Aorta (tissue), 5 donors: ENCODE results near the gene BPGM. TPM values are rescaled to one million over a fixed set of nuclear protein-coding genes. Genes with fewer than 3 reads are reported as not detected.

ENCODE experiments used
- ATAC-seq: fragments of 200-7000 bp; cut with Tn5 transposase; one replicate; pipeline ENCODE4 v1.9.1; 2022; ENCODE audit warnings: moderate library complexity; ENCODE audit not compliant: low FRiP score
- DNase-seq, 2 donors: peaks; one replicate each; pipeline ENCODE4 v3.0.0-alpha.2; 2020
- H3K27ac ChIP-seq, 2 donors: one replicate each; pipeline ENCODE4 v1.5.1; 2013; ENCODE audit warnings: low read length in 2 of 2, mild to moderate bottlenecking in 2 of 2, moderate library complexity in 2 of 2, control low read depth in 1 of 2, inconsistent platforms in 1 of 2, low read depth in 1 of 2
- H3K27me3 ChIP-seq, 2 donors: one replicate each; pipeline ENCODE4 v1.6.1; 2013; ENCODE audit warnings: control low read depth in 1 of 2, low read length in 1 of 2, mild to moderate bottlenecking in 1 of 2, moderate library complexity in 1 of 2; ENCODE audit not compliant: insufficient read depth in 2 of 2, control insufficient read depth in 1 of 2
- H3K36me3 ChIP-seq, 2 donors: one replicate each; pipeline ENCODE4 v1.6.1; 2013; ENCODE audit warnings: control low read depth in 1 of 2, low read length in 1 of 2, mild to moderate bottlenecking in 1 of 2; ENCODE audit not compliant: insufficient read depth in 2 of 2, control insufficient read depth in 1 of 2
- H3K4me1 ChIP-seq, 2 donors: one replicate each; pipeline ENCODE4 v1.6.1; 2013; ENCODE audit warnings: low read length in 2 of 2, control low read depth in 1 of 2, mild to moderate bottlenecking in 1 of 2, moderate library complexity in 1 of 2; ENCODE audit not compliant: insufficient read depth in 2 of 2, control insufficient read depth in 1 of 2
- H3K4me3 ChIP-seq, 2 donors: one replicate each; pipeline ENCODE4 v1.5.1; 2013; ENCODE audit warnings: low read length in 2 of 2, control low read depth in 1 of 2, mild to moderate bottlenecking in 1 of 2
- H3K9me3 ChIP-seq: one replicate; pipeline ENCODE4 v1.6.1; 2013; ENCODE audit warnings: mild to moderate bottlenecking, low read length; ENCODE audit not compliant: control insufficient read depth
- WGBS, 2 donors: extraction: QIAGEN DNeasy Blood & Tissue Kit; methylation state at CpG; one replicate each; pipeline ENCODE4 v1.1.7; 2013; 5-methylcytosine and 5-hydroxymethylcytosine counted together
- intact Hi-C, 2 donors: fragments of 100-400 bp; cut with DNase I; formaldehyde crosslinking; loops; one replicate each; pipeline versions ENCODE4 v1.14.2 to v1.15.0; 2022
- polyA plus RNA-seq, 2 donors: library from polyadenylated mRNA; stranded (reverse); fragments of 200-250 nt; gene quantifications; one replicate each; pipeline ENCODE4 v1.2.3, GENCODE V29; 2013
- total RNA-seq, 2 donors: library from RNA; stranded (reverse); fragmentation: NEBNext Ultra II Directional; extraction: Animal tissue kit (Norgen Biotek cat#: 25700); gene quantifications; one replicate each; pipeline ENCODE4 v1.2.1, GENCODE V29; 2021
- donor health status: healthy with polysubstance abuse.
- donor health status: Bipolar disorder and iron deficiency.
- donor health status: DM: no; HTN: no; CAD: no.
- donor health status: DM: no; HTN: no; CAD: no.
- donor health status: DM: yes; HTN: yes; CAD: no.

The BPGM gene
- total and polyA plus RNA-seq, 4 donors: 10.5 to 27.7 (median 17.0) TPM

GRCh38 chr7:134613623-134614347 lies 32.9 kb upstream of the BPGM start:
- peak in 1 of 2 donors; percentile 54 for DNase-seq
- intact Hi-C loops: no loop called here
- ATAC-seq: peak; percentile 92
- peaks cover 1 to 7% of the 10 kb centered on the region in 2 donors for H3K4me1 ChIP-seq
- H3K9me3 ChIP-seq: no peaks in the 10 kb centered on the region
- no peaks in the 10 kb centered on the region for H3K27me3 ChIP-seq
- no peak overlapping the region for H3K27ac ChIP-seq
- H3K36me3 ChIP-seq: no peaks in the 10 kb centered on the region
- H3K4me3 ChIP-seq: no peak overlapping the region
- whole genome bisulfite sequencing, 2 donors: 1 to 2% methylated on average over 3 of the region's 3 CpGs

GRCh38 chr7:134616611-134617010 lies 30.0 kb upstream of the BPGM start:
- 86 to 90% methylated on average over 2 of the region's 2 CpGs for WGBS, 2 donors
- no peaks in the 10 kb centered on the region for H3K27me3 ChIP-seq
- H3K27ac ChIP-seq: no peak overlapping the region
- no peak for ATAC-seq
- peaks cover 1 to 9% of the 10 kb centered on the region in 2 donors for H3K4me1 ChIP-seq
- no peak overlapping the region for H3K4me3 ChIP-seq
- no peak for DNase-seq
- intact Hi-C loops: no loop called here
- no peaks in the 10 kb centered on the region for H3K9me3 ChIP-seq
- H3K36me3 ChIP-seq: no peaks in the 10 kb centered on the region

DNA sequence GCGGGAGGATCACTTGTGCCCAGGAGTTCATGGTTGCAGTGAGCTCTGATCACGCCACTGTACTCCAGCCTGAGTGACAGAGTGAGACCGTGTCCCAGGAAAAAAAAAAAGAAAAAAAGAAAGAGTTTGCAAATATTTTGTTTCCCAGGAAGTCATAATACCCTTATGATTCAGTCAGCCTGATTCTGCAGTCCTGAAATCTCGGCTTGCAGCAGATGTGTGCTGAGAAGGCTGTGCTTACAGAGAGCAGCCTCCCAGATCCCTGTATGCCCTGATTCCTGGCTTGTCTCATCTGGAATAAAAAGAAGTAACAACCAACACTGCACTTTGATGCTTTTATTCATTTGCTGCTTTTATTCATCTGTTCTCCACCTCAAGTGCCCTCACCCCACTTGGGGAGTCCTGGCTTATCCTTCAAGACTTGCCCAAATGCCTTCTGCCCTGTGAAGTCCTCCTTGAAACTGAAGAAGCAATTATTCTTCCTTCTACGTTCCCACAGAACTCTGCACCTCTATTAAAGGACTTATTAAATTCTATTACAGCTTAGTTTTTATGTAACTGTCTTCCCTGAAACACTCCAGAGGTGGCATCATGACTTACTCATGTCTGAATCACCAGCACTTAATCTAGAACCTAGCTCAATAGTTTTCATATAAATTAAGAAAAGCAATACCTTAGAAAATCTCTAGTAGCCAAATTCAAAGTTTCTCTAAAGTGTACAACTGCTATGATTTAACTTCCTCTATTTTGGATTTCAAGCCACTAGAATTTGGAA lies 27.7 kb upstream of the BPGM start:
- Histone ChIP-seq H3K27ac (no peak overlapping the region), H3K27me3 (no peaks in the 10 kb centered on the region), H3K36me3 (no peaks in the 10 kb centered on the region), H3K9me3 (no peaks in the 10 kb centered on the region), H3K4me1 (peaks cover 3 to 5% of the 10 kb centered on the region in 2 donors), H3K4me3 (no peak overlapping the region)
- ATAC-seq (no peak), DNase-seq (no peak)
- intact Hi-C loops: no loop called here
- 38 to 52% methylated on average over 5 of the region's 5 CpGs for WGBS, 2 donors

DNA sequence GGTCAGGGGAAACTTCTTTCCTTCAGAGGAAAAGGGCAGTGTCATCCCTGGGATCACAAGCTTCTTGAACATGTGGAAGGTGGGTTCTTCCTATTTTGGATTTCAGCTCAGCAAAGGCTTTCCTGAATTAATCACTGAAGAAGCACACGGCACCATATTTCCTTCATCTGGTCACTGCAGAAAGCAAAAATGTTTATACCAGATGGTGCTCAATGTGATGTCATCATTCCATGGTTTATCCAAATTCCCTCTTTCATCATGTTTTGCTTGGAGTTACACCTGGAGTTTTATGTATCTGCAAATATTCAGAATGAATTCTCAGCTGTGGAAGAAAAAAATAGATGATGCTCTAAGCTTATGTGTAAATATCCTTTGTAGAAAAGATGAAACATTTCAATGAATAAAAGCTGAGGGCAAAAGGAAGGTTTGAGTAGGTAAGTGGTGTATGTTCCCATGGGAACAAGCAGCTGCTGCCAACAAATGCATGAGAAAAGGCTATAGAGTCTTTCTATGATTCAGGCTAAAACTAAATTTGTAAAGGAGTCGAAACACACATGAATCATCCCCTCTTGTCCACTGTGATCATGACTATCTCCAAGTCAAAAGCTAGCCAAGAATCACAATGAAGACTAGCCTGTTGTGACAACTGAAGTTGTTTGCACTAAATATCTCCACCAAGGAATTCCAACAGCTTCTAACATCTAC lies 26.9 kb upstream of the BPGM start:
- WGBS, 2 donors: 37 to 42% methylated on average over 2 of the region's 2 CpGs
- Histone ChIP-seq H3K4me1 (peaks cover 2 to 3% of the 10 kb centered on the region in 2 donors), H3K9me3 (no peaks in the 10 kb centered on the region), H3K27me3 (no peaks in the 10 kb centered on the region), H3K4me3 (no peak overlapping the region), H3K36me3 (no peaks in the 10 kb centered on the region), H3K27ac (no peak overlapping the region)
- intact Hi-C loops: no loop called here
- ATAC-seq (no peak), DNase-seq (no peak)

- H3K27me3 ChIP-seq: no peaks in the 10 kb centered on the region
- ATAC-seq: no peak
- intact Hi-C loops: no loop called here
- no peaks in the 10 kb centered on the region for H3K9me3 ChIP-seq
- H3K4me1 ChIP-seq: peaks cover 2 to 3% of the 10 kb centered on the region in 2 donors
- H3K27ac ChIP-seq: no peak overlapping the region
- DNase-seq: no peak
- no peaks in the 10 kb centered on the region for H3K36me3 ChIP-seq
- WGBS, 2 donors: 68 to 73% methylated on average over 7 of the region's 7 CpGs
- H3K4me3 ChIP-seq: no peak overlapping the region
These were observed 24.2 kb upstream of the BPGM start for GRCh38 chr7:134622303-134622995.

DNA sequence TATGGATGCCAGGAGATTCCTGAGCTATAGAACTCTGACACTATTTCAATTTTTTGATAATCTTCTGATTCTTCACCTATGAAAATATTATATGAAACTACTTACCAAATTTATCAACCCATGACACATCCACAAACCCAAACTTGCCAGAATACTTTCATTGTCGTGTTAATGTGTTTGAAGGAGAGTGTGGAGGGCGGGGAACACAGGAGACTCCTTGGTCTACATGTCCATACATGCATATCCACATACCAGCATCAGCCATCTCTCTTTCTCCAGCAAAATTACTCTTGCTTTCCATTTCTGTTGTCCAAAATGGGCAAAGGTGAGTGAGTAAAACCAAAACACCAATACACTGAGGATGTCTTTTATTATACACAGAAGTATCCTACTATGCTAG lies 23.5 kb upstream of the BPGM start:
- intact Hi-C loops: no loop called here
- H3K27ac ChIP-seq: no peak overlapping the region
- peaks cover 2 to 3% of the 10 kb centered on the region in 2 donors for H3K4me1 ChIP-seq
- no peak for DNase-seq
- WGBS, 2 donors: 74 to 77% methylated on average over 2 of the region's 2 CpGs
- H3K27me3 ChIP-seq: no peaks in the 10 kb centered on the region
- no peak for ATAC-seq
- H3K4me3 ChIP-seq: no peak overlapping the region
- H3K36me3 ChIP-seq: no peaks in the 10 kb centered on the region
- H3K9me3 ChIP-seq: no peaks in the 10 kb centered on the region

- DNase-seq (no peak), ATAC-seq (no peak)
- Histone ChIP-seq H3K36me3 (no peaks in the 10 kb centered on the region), H3K9me3 (no peaks in the 10 kb centered on the region), H3K27me3 (no peaks in the 10 kb centered on the region), H3K27ac (no peak overlapping the region), H3K4me3 (no peak overlapping the region), H3K4me1 (peaks cover 0 to 2% of the 10 kb centered on the region in 2 donors)
- intact Hi-C loops: no loop called here
- WGBS, 2 donors: 64 to 70% methylated on average over 3 of the region's 3 CpGs
These were observed 21.1 kb upstream of the BPGM start for GRCh38 chr7:134625550-134625949.

GRCh38 chr7:134627109-134627774 lies 19.4 kb upstream of the BPGM start:
- H3K27ac ChIP-seq: no peak overlapping the region
- H3K4me3 ChIP-seq: no peak overlapping the region
- intact Hi-C loops: no loop called here
- no peaks in the 10 kb centered on the region for H3K27me3 ChIP-seq
- H3K9me3 ChIP-seq: no peaks in the 10 kb centered on the region
- 71 to 92% methylated on average over 2 of the region's 2 CpGs for WGBS, 2 donors
- peaks cover 0 to 1% of the 10 kb centered on the region in 2 donors for H3K4me1 ChIP-seq
- ATAC-seq (no peak), DNase-seq (no peak)
- no peaks in the 10 kb centered on the region for H3K36me3 ChIP-seq
